Ovary (tissue), 3 donors: ENCODE data around the gene ARHGAP29.

Experiments used
- CTCF ChIP-seq, 3 donors: fragments of 450-650 bp in 2 of 3; fragments of 200-600 bp in 1 of 3; IDR thresholded peaks; one replicate each; pipeline versions ENCODE4 v1.5.1 to v1.8.0; 2016 to 2022; ENCODE audit warnings: antibody characterized with exemption in 3 of 3, mild to moderate bottlenecking in 1 of 3
- POLR2A ChIP-seq: fragments of 450-650 bp; IDR thresholded peaks from one replicate; pipeline ENCODE4 v1.6.1; 2017; ENCODE audit warnings: antibody characterized with exemption, mild to moderate bottlenecking, moderate library complexity
- donor health status: DM: no; HTN: no; CAD: no.

GRCh38 chr1:94182191-94182590 lies 55.2 kb downstream of the ARHGAP29 start:
- no peak for TF ChIP-seq CTCF (IDR thresholded peaks at IDR 0.05)
- no peak for TF ChIP-seq POLR2A
